ENCODE measurements around the gene MTUS2.

Gene MTUS2

DNA sequence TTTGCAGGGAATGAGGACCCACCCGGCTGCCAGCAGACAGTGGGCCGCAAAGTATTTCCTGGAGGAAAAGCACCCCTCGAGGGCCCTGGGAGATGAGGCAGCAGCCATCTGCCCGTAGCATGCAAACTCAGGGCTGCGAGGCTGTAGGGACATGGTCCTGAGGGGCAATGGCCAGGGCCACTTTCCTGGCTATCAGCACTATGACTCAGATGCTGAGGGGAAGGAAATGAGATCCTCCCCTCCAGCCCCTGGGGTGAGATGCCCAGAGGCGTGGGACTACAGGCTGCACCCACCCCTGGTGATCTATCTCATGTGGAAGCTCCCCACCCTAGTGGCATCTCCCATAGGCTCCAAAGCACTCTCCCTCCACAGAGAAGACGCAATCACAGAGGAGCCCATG is 695.2 kb downstream of the MTUS2 start:
- peaks cover 37% of the 10 kb centered on the region for H3K36me3 ChIP-seq (ENCODE audit: insufficient read depth, low read length)
- no peaks in the 10 kb centered on the region for H3K9me3 ChIP-seq (ENCODE audit: low read length)
- H3K4me1 ChIP-seq (ENCODE audit: insufficient read depth, low read length), result no peaks in the 10 kb centered on the region

DNA sequence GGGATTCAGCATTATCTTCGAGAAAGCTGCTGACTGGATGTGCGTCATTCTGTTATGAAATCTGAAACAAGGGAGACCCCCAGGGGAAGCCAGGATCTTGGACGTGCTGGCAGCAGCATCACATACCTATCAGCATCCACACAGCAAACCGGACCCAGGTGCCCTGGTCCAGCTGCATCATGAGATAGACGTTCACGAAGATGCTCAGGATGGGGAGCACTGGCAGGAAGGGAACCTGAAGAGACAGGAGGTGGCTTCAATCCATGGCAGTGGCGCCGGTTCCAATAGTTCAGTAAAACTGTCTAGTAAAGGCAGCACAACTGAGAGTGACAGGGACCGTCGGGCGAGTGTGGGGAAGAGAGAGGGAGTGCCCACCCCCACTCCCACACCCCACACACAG is 695.9 kb downstream of the MTUS2 start:
- Histone ChIP-seq H3K36me3 (ENCODE audit: insufficient read depth, low read length) (peaks cover 37% of the 10 kb centered on the region), H2AFZ (ENCODE audit: low read depth, low read length) (no peak overlapping the region)

More for the DNA sequence above, 695.2 kb downstream of the MTUS2 start:
- Histone ChIP-seq H2AFZ (ENCODE audit: low read depth, low read length) (no peak overlapping the region), H3K4me3 (ENCODE audit: low read length) (no peak overlapping the region), H3K27me3 (ENCODE audit: insufficient read depth, low read length) (no peaks in the 10 kb centered on the region)

DNA sequence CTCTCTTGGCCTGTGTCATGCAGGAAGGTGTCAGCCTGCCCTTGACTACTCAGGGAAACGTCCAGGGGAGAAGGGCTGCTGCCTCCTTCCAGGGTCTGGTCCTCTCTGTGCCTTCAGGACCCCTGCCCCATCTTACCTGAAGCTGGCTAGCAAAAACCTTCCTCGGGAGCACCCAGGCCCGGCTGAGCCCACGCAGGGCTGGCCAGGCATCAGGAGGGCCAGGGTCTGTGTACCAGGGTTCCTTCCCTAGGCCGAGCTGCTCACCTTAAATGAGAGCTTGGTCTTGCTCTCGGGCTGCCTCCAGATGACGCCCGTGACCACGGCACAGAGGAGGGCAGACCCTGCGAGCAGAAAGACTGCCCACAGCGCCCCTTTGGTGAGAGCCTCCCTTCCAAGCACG is 696.7 kb downstream of the MTUS2 start:
- Histone ChIP-seq H2AFZ (ENCODE audit: low read depth, low read length) (no peak overlapping the region), H3K27me3 (ENCODE audit: insufficient read depth, low read length) (no peaks in the 10 kb centered on the region), H3K36me3 (ENCODE audit: insufficient read depth, low read length) (peaks cover 41% of the 10 kb centered on the region), H3K4me3 (ENCODE audit: low read length) (no peak overlapping the region), H3K9me3 (ENCODE audit: low read length) (no peaks in the 10 kb centered on the region), H3K4me1 (ENCODE audit: insufficient read depth, low read length) (no peaks in the 10 kb centered on the region)

More for the DNA sequence above, 695.9 kb downstream of the MTUS2 start:
- no peaks in the 10 kb centered on the region for H3K27me3 ChIP-seq (ENCODE audit: insufficient read depth, low read length)
- H3K9me3 ChIP-seq (ENCODE audit: low read length), result no peaks in the 10 kb centered on the region
- H3K4me1 ChIP-seq (ENCODE audit: insufficient read depth, low read length), result no peaks in the 10 kb centered on the region
- no peak overlapping the region for H3K4me3 ChIP-seq (ENCODE audit: low read length)

DNA sequence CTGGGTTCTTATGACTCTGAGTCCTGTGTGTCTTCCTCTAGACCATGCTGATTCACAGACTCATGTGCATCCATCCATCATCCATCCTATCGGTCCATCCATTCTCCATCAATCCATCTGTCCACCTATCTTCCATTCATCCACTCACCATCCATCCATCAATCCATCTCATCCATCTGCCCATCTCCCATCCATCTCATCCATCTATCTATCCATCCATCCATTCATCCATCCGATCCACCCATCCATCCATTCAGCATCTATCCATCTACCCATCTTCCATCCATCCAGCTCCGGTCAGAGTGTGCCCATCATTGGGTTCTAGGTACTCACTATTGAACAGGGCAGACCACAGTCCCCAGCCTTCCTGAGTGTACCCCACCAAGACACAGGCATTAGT is 699.8 kb downstream of the MTUS2 start:
- Histone ChIP-seq H3K27me3 (ENCODE audit: insufficient read depth, low read length) (no peaks in the 10 kb centered on the region), H3K9me3 (ENCODE audit: low read length) (no peaks in the 10 kb centered on the region), H3K4me3 (ENCODE audit: low read length) (no peak overlapping the region), H3K36me3 (ENCODE audit: insufficient read depth, low read length) (peaks cover 43% of the 10 kb centered on the region), H2AFZ (ENCODE audit: low read depth, low read length) (no peak overlapping the region), H3K4me1 (ENCODE audit: insufficient read depth, low read length) (no peaks in the 10 kb centered on the region)

DNA sequence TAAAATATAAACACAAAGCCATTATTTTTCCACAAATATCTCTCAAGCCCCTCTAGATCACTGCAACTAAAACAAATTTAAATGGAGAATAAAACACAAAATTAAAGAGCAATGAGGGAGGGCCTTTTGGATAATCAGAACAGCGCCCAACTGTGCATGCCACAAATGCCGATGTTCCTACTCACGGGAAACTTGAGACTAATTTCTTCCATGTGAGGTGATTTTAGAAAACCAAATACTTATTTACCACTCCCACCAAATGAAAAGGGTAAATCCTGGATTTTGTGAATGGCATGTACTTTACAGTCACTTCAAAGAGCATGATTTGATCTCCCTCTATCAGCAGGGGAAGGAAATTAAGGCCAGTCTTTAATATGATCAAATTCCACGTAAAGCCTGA is 700.5 kb downstream of the MTUS2 start:
- Histone ChIP-seq H3K4me1 (ENCODE audit: insufficient read depth, low read length) (no peaks in the 10 kb centered on the region), H2AFZ (ENCODE audit: low read depth, low read length) (no peak overlapping the region), H3K36me3 (ENCODE audit: insufficient read depth, low read length) (peaks cover 40% of the 10 kb centered on the region), H3K4me3 (ENCODE audit: low read length) (no peak overlapping the region), H3K27me3 (ENCODE audit: insufficient read depth, low read length) (no peaks in the 10 kb centered on the region), H3K9me3 (ENCODE audit: low read length) (no peaks in the 10 kb centered on the region)

DNA sequence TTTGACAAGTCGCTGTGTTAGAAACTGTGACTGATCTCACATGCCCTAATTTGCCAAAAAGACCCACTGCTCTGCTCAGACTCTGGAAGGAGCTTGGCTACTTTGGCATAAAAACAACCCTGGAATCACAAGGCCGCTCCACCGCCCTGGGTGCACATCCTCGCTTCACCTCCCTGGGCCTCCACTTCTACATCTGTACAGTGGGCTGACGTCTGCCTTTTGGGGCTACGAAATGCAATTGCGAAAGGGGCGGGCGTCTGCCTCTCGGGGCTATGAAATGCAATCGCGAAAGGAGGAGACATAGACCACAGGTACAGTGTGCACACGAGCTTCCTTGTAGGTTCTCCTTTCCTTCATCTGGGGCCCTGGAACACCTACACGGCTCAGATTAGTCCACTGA is 701.2 kb downstream of the MTUS2 start:
- no peaks in the 10 kb centered on the region for H3K9me3 ChIP-seq (ENCODE audit: low read length)
- no peak overlapping the region for H2AFZ ChIP-seq (ENCODE audit: low read depth, low read length)
- H3K4me3 ChIP-seq (ENCODE audit: low read length), result no peak overlapping the region
- H3K27me3 ChIP-seq (ENCODE audit: insufficient read depth, low read length), result no peaks in the 10 kb centered on the region
- H3K4me1 ChIP-seq (ENCODE audit: insufficient read depth, low read length), result no peaks in the 10 kb centered on the region
- peaks cover 40% of the 10 kb centered on the region for H3K36me3 ChIP-seq (ENCODE audit: insufficient read depth, low read length)

DNA sequence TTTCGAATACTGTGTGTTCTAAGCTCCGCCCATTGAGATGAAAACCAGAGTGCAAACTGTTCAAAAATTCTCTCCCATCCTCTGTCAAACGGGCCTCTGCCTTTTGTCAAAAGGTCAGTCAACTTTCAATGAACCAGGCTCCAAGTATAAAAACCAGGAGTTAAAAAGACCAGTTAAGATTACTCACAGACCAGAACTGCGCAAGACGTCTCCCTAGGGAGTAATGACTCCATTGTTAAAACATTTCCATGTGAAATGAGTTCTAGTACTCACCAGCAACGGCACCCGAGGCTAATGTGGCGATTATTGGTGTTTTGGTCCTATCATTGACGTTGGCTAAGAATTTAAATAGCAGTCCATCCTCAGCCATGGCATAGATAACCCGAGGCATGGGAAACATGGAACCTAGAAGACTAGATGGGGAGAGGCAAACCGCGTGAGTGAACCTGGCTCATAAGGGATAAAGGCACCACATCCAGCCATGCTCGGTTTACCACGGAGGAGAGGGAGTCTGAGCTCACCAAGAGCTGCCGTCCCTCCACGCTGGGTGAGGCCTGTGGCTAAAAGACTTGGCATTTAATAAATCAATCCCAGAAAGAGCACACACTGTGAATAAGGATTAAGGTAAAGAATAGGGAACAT is 702.0 kb downstream of the MTUS2 start:
- no peaks in the 10 kb centered on the region for H3K4me1 ChIP-seq (ENCODE audit: insufficient read depth, low read length)
- H3K36me3 ChIP-seq (ENCODE audit: insufficient read depth, low read length), result peaks cover 34% of the 10 kb centered on the region
- no peaks in the 10 kb centered on the region for H3K9me3 ChIP-seq (ENCODE audit: low read length)
- H3K27me3 ChIP-seq (ENCODE audit: insufficient read depth, low read length), result no peaks in the 10 kb centered on the region
- no peak overlapping the region for H2AFZ ChIP-seq (ENCODE audit: low read depth, low read length)
- no peak overlapping the region for H3K4me3 ChIP-seq (ENCODE audit: low read length)

DNA sequence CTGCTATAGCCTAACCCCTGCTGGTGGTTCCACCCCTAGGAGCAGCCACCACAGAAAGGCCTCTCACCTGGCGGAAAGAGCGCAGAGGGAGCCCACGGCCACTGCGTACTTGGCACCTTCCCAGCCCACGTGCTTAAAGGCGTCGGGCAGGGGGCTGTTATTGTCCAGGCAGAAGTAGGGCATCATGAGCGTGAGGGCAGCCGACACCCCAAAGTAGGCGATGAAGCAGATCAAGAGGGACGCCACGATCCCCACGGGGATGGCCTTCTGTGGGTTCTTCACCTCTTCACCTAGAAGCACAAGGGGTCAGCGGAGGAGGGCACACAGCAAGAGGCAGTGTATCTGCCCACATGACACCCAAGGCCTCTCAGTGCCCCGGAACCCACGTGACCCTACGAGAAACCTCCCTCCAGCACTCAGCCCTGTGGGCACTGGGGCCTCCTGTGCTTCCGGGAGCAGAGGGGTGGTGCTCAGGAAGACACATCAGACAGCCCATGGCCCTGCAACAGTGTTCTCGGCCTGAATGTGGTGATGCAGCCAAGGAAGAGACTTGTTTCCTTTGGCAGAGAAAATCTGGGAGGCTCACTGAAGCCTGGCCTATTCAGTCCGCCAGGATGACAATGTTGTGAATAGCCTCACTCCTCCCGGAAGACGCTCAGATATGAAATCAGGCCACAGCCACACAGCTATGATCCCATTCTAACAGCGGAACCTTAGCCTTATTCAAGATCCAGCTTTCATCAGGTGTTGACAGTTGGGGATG is 703.2 kb downstream of the MTUS2 start:
- Histone ChIP-seq H2AFZ (ENCODE audit: low read depth, low read length) (no peak overlapping the region), H3K36me3 (ENCODE audit: insufficient read depth, low read length) (peaks cover 36% of the 10 kb centered on the region), H3K27me3 (ENCODE audit: insufficient read depth, low read length) (no peaks in the 10 kb centered on the region), H3K4me1 (ENCODE audit: insufficient read depth, low read length) (peaks cover 6% of the 10 kb centered on the region), H3K4me3 (ENCODE audit: low read length) (no peak overlapping the region), H3K9me3 (ENCODE audit: low read length) (no peaks in the 10 kb centered on the region)

DNA sequence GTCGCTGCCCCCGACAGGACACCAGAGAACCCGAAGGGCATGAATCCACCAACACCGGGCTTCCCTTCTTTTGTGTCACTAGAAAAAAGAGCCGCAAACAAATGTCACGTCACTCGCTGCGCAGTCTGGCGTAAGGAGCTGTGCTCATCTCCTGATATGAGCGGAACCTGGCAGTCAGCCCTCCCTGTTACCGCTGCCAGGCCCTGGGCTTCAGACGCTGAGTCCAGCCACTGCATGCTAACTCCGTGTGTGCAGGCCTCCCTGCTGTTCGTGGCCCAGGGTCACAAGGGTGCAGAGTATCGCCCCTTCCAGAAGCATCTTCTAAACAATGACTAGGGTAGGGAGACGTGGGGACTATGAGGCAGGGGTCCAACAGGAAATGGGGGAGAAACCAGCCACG is 704.0 kb downstream of the MTUS2 start:
- Histone ChIP-seq H3K4me1 (ENCODE audit: insufficient read depth, low read length) (peaks cover 6% of the 10 kb centered on the region), H3K4me3 (ENCODE audit: low read length) (no peak overlapping the region), H3K9me3 (ENCODE audit: low read length) (no peaks in the 10 kb centered on the region), H2AFZ (ENCODE audit: low read depth, low read length) (no peak overlapping the region), H3K27me3 (ENCODE audit: insufficient read depth, low read length) (no peaks in the 10 kb centered on the region), H3K36me3 (ENCODE audit: insufficient read depth, low read length) (peaks cover 41% of the 10 kb centered on the region)

DNA sequence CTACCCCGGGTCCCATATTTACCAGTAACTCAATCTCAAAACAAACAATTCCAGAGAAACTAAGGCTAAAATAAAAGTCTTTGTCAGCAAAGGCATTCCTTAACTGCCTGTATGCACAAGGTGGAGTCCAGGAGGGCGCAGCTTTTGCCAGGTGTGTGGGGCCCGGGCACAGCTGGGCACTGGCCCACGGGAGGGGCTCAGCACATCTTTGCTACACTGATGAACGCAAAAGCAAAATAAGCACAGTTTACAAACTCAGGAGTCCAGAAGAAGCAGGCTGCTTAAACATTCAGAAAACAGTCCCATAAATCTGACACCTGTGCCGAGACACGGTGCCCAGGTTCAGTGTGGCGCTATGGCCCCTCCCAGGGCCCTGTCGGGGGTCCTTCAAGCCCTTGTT is 704.5 kb downstream of the MTUS2 start:
- Histone ChIP-seq H3K27me3 (ENCODE audit: insufficient read depth, low read length) (no peaks in the 10 kb centered on the region), H3K4me3 (ENCODE audit: low read length) (no peak overlapping the region), H3K36me3 (ENCODE audit: insufficient read depth, low read length) (peaks cover 46% of the 10 kb centered on the region), H2AFZ (ENCODE audit: low read depth, low read length) (no peak overlapping the region), H3K4me1 (ENCODE audit: insufficient read depth, low read length) (peaks cover 6% of the 10 kb centered on the region), H3K9me3 (ENCODE audit: low read length) (no peaks in the 10 kb centered on the region)

DNA sequence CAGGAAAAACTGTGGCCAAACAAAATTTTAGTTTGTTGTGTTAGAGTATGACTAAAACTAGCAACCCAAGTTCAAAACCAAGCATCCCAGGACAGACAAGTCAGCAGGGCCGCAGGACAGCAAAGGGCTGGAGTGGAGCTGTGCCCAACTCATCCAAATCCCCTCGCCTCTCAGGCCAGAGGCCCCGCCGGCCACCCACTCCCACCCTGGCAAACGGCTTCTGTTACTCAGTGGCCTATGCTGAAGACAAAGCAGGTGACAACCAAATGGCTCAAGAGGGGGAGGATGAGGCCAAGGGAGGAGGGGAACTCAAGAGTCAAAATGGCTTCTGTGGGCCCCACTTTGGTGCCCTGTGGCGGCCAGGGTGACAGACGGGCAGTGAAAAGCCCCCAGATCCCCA is 705.6 kb downstream of the MTUS2 start:
- no peaks in the 10 kb centered on the region for H3K9me3 ChIP-seq (ENCODE audit: low read length)
- no peaks in the 10 kb centered on the region for H3K27me3 ChIP-seq (ENCODE audit: insufficient read depth, low read length)
- peaks cover 6% of the 10 kb centered on the region for H3K4me1 ChIP-seq (ENCODE audit: insufficient read depth, low read length)
- no peak overlapping the region for H3K4me3 ChIP-seq (ENCODE audit: low read length)
- H3K36me3 ChIP-seq (ENCODE audit: insufficient read depth, low read length), result peaks cover 49% of the 10 kb centered on the region
- no peak overlapping the region for H2AFZ ChIP-seq (ENCODE audit: low read depth, low read length)

DNA sequence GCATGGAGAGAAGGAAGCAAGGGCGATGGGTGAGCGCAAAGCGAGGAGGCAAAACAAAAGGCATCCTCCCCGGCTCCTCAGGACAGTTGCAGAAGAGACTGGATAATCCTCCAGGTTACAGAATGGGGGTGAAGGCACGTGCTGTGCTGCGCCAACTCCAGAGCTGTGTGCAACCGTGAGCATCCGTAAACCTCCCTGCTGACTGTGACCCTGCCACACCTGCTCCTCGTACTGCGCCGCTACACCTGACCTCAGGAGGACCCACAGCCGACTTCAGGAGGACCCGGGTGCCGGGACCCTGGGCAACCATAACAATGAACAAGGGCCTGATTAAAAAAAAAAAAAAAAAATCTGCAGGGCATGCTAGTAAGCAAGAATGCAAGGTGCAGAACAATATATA is 706.6 kb downstream of the MTUS2 start:
- Histone ChIP-seq H3K27me3 (ENCODE audit: insufficient read depth, low read length) (no peaks in the 10 kb centered on the region), H3K9me3 (ENCODE audit: low read length) (no peaks in the 10 kb centered on the region), H2AFZ (ENCODE audit: low read depth, low read length) (no peak overlapping the region), H3K4me3 (ENCODE audit: low read length) (no peak overlapping the region), H3K36me3 (ENCODE audit: insufficient read depth, low read length) (peaks cover 50% of the 10 kb centered on the region), H3K4me1 (ENCODE audit: insufficient read depth, low read length) (peaks cover 6% of the 10 kb centered on the region)

DNA sequence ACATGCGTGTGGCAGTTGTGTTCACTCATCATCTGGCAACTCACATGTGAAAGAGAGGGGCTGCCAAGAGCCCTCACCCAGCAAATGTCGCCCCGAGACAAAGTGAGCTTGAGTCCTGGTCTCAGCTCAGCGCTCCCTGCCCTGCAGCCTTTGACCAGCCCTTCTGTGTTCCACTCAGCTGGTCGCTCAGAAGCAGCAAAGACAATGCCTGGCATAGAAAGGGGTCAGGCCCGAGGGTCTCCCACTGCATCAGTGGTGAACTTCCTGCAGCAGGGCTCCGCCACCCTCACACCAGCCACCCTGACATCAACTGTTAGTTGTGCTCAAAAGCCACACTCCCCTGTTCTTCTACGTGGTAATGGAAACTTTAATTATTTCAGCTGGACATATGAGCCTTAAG is 707.4 kb downstream of the MTUS2 start:
- Histone ChIP-seq H3K36me3 (ENCODE audit: insufficient read depth, low read length) (peaks cover 43% of the 10 kb centered on the region), H3K27me3 (ENCODE audit: insufficient read depth, low read length) (no peaks in the 10 kb centered on the region), H3K9me3 (ENCODE audit: low read length) (no peaks in the 10 kb centered on the region), H3K4me1 (ENCODE audit: insufficient read depth, low read length) (peaks cover 6% of the 10 kb centered on the region), H2AFZ (ENCODE audit: low read depth, low read length) (no peak overlapping the region), H3K4me3 (ENCODE audit: low read length) (no peak overlapping the region)

Measured in neuron (in vitro differentiated cells).